Stimulated activated CD8-positive, alpha-beta memory T cell treated with anti-CD3 and anti-CD28 coated beads, Interleukin-15, amount 100 ng/mL, for 1 hour (primary cell): ENCODE data around the gene WWOX.

Experiments used
- DNase-seq: peaks from one replicate; pipeline ENCODE4 v3.0.0-alpha.2; 2020; ENCODE audit warnings: low read depth

WWOX gene

GRCh38 chr16:78812582-78812981, 713.1 kb downstream of the WWOX start:
- no peak for DNase-seq

GRCh38 chr16:78813661-78814311, 714.3 kb downstream of the WWOX start:
- no peak for DNase-seq

DNA sequence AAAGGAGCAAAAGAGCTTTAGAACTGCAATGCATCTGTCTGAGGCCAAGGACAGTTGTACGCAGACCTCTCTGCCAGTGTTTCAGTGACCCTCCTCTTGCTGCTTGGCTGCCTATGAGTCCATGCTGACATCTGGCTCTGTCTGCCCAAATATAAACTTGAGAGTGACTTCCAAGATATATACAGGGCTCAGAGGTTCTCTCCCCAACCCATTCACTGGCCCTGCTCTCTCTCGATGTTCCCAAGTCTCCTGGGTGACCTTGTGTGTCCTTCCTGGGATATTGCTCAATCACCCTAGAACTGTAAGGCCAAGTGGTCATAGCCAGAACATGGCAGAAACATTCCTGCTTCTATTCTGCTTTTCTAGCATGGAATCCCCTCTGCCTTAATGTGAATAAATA, 716.3 kb downstream of the WWOX start:
- no peak for DNase-seq

- no peak for DNase-seq
Observed at GRCh38 chr16:78816499-78817195, 717.2 kb downstream of the WWOX start.

DNA sequence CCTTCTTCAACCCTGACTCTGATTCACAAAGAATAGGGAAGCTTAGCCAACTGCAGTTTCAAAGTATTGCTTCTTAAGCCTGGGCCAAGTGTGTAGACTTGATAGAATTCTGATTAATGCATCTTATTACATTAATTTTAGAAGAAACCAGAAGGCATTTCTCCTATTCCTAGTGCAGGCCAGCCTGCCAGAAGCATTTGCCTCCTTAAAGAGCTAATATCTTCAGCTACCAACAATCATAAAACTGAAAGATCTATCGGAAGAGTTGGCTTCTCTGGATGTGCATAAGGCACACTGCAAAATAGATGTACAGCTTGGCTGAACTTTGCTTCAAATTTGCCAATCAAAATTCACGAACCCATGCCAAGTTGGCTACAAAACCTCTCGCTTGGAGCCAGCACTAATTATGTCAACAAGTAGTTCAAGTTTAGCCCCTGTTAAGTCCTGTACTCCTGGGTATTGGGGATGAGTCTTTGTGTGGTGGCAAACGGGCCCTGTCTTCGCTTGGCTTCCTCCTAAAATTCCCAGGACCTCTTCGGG, 717.8 kb downstream of the WWOX start:
- DNase-seq, result no peak

DNA sequence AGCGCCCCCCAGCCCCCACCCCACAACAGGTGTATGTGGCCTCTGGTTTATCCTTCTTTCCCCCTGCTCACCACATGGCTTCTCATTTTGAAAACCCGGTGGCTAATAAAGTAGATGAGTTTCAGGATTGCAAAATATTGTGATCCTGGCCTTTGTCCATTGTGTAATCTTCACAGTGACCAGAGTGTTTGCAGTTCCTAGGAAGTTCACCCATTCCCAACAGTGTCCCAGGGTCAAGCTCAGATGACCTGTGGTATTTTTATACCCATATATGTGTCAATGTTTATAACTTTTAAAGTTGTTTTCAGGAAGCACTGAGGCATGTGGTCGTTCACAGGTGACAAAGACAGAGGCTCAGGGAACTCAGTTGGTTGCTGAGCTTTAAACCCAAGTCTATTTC, 721.9 kb downstream of the WWOX start:
- DNase-seq, result no peak

GRCh38 chr16:78822509-78822908, 723.1 kb downstream of the WWOX start:
- DNase-seq, result no peak

DNA sequence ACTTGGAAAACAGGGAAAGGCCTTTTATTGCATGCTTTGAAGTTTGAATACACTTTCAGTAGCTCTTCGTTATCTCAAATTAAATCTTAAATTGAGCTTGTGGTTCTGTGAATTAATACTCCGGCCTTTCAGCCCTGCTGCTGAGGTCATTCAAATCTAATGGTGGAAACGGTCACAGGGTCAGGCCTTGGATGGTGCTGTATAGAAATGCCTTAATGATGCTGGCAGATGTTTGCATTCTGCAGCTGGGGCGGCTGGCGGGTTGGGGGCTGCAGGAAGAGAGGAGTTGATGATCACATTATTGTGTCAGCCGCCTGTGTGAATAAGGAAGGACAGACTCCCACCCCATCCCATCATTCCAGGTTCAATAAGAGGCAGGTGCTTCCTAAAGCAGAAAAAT, 723.6 kb downstream of the WWOX start:
- DNase-seq, result no peak

DNA sequence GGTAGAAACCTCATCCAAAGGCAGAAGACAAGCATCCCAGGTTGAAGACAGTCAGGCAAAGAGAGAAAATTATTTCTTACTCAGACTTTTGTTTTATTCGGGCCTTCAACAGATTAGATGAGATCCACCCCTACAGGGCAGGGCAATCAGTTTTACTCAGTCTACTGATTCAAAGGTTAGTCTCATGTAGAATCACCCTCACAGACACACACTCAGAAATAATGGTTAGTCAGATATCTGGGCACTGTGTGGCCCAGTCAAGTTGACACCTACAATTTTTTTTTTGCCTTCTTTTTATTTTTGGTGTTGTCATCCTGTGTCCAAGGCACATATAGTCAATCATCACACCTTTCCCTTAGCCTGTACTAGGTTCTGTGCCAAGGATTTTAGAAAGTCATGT, 729.8 kb downstream of the WWOX start:
- no peak for DNase-seq

DNA sequence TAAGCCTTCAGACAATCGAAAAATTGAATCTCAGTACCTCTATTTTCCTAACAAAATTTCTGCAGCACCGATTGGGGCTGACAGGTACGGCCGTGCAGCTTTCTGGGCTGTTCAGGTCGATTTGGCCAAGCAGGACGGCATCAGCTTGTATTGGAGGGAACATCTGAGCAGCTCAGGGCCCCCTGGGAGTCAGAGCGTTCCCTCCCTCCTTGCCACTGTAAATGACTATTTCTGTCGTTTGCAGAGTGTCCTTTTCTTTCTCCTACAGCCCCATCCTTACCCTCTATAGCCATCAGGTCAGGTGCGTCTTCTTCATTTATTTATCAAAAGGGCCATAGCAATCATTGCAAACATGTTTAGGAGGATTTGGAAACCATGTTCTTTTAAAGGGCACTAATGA, 731.1 kb downstream of the WWOX start:
- DNase-seq, result no peak

- no peak for DNase-seq
Observed at GRCh38 chr16:78832100-78832499, 732.6 kb downstream of the WWOX start.

GRCh38 chr16:78836802-78837491, 737.5 kb downstream of the WWOX start:
- no peak for DNase-seq

DNA sequence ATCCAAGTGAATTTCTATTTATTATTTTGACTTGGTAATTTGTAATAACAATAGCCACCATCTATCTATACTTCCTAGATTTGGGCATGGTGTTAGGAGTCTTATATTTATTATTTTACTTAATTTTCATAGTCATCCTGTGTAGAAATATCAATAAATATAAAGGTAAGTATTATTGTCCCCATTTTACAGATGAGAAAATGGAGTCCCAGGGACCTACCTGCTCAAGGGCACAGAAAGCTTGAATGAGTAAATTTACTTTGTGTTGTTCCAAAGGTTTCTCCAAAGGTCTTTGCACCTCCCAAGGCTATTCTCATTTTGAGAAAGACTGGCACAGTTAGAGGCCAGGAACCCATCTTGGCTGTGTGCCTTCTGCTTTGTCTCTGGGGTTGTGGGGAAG, 738.3 kb downstream of the WWOX start:
- DNase-seq, result no peak

- no peak for DNase-seq
Observed at GRCh38 chr16:78838276-78838675, 738.8 kb downstream of the WWOX start.

DNA sequence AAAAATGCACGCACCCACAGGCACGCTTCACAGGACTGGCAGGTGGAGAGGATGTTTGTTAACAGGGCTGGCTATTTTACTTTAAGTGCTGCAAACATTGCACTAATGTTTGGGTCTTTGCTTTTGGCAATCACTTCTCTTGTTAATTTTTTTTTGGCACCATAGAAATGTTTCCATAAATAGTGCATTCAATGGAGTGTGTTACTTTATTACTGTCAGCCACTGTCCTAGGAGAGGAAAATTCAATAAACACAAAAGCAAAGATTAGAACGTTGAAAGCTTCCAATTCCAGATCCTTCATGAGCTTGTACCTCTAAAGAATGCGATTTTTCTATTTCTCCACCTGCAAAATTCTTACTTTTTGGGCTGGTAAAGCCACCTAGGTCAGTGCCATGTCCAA, 743.5 kb downstream of the WWOX start:
- no peak for DNase-seq

DNA sequence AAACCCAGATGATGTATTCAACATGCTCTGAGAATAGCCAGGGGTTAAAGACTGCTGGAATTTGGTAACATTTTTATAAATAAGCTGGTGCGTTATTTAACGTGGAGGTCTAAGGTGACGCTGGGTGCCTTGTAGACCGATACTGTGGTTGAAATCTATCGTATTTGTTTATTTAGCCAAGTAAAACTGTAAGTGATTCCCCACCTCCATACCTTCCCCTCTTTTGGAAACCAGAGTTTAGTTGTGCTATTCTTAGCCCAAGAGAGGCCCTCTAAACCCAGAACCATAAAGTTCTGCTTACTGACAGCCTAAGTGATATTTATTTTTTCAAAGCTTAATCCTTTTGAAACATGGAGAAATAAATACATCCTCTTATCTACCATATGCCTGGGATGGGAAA, 744.5 kb downstream of the WWOX start:
- DNase-seq, result no peak

- no peak for DNase-seq
Observed at GRCh38 chr16:78844682-78845081, 745.2 kb downstream of the WWOX start.

- no peak for DNase-seq
Observed at GRCh38 chr16:78851266-78851665, 751.8 kb downstream of the WWOX start.

- no peak for DNase-seq
Observed at GRCh38 chr16:78852081-78852635, 752.7 kb downstream of the WWOX start.

GRCh38 chr16:78862022-78862421, 762.6 kb downstream of the WWOX start:
- DNase-seq, result no peak

DNA sequence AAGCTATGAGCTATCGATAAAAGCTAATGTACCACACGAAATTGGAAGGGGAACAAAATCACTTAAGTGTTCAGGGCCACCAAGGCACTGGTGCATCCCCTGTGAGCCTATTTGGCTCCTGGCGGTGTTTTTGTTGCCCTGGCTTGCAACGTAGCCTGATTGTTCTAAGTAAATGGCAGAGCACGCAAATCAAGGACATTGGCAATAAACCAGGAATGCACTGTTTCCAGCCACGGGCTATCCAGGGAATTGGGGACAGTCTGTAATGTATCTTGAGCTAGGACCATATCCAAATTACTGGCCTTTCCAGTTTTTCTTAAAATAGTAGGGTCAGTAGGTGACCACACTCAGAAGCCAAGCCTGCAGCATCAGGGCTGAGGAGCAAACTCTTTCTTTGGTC, 767.1 kb downstream of the WWOX start:
- DNase-seq, result no peak

DNA sequence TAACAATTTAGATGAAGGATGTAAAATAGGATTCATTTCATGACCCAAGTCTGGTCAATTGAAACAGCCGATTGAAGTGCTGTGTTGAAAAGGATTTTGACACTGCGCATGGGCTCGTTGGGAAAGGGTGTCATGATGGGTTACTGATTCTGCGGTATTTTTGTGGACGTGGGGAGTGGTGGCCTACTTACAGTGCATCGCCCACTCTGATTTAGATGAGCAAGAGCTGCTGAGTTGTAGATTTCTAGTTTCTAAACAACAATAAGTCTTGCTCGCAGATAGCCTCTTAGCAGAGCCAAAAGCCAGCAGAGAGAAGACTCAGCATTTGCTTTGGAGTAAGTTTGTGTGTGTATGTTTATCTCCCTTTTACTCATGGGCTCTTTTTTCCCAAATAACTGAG, 770.0 kb downstream of the WWOX start:
- DNase-seq, result no peak

- no peak for DNase-seq
Observed at GRCh38 chr16:78871241-78871640, 771.8 kb downstream of the WWOX start.
